ENCODE data around the gene KLHDC4.

DNA sequence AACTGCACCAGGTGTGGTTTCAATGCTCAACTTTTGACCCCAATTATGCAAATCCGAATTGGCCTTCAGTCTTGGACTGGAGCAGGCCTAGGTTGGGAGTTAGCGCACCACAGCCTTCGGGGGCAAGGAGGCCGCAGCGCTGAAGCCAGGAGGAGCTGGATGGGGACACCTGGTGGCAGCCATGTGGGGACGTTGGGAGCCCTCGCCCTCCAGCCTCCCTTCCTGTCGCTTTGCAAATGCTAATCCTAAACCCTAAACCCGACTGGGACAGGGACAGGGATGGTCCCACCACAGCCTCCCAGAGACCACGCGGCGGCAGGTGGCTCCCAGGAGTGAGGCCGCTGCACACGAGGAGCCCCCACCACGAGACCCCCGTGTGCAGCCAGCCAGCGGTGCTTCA is 58.7 kb downstream of the KLHDC4 start:
- no peak for TF ChIP-seq POLR2AphosphoS5 (IDR thresholded peaks at IDR 0.05)
- TF ChIP-seq POLR2A (IDR thresholded peaks at IDR 0.05), result no peak
- TF ChIP-seq, protein P1, sequence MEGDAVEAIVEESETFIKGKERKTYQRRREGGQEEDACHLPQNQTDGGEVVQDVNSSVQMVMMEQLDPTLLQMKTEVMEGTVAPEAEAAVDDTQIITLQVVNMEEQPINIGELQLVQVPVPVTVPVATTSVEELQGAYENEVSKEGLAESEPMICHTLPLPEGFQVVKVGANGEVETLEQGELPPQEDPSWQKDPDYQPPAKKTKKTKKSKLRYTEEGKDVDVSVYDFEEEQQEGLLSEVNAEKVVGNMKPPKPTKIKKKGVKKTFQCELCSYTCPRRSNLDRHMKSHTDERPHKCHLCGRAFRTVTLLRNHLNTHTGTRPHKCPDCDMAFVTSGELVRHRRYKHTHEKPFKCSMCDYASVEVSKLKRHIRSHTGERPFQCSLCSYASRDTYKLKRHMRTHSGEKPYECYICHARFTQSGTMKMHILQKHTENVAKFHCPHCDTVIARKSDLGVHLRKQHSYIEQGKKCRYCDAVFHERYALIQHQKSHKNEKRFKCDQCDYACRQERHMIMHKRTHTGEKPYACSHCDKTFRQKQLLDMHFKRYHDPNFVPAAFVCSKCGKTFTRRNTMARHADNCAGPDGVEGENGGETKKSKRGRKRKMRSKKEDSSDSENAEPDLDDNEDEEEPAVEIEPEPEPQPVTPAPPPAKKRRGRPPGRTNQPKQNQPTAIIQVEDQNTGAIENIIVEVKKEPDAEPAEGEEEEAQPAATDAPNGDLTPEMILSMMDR (IDR thresholded peaks at IDR 0.05), result no peak
- no peak for TF ChIP-seq EP300 (IDR thresholded peaks at IDR 0.05)
